HG02678 (cell line): ENCODE data around the gene SETMAR.
A peak's percentile ranks its signal among the peaks of the same experiment; 100 is the strongest.

Source experiments
- ATAC-seq: cut with Tn5 transposase; IDR thresholded peaks from one replicate; pipeline ENCODE4 v1.9.1; 2021; ENCODE audit warnings: mild to moderate bottlenecking, moderate library complexity; ENCODE audit not compliant: unreplicated experiment

The SETMAR gene

DNA sequence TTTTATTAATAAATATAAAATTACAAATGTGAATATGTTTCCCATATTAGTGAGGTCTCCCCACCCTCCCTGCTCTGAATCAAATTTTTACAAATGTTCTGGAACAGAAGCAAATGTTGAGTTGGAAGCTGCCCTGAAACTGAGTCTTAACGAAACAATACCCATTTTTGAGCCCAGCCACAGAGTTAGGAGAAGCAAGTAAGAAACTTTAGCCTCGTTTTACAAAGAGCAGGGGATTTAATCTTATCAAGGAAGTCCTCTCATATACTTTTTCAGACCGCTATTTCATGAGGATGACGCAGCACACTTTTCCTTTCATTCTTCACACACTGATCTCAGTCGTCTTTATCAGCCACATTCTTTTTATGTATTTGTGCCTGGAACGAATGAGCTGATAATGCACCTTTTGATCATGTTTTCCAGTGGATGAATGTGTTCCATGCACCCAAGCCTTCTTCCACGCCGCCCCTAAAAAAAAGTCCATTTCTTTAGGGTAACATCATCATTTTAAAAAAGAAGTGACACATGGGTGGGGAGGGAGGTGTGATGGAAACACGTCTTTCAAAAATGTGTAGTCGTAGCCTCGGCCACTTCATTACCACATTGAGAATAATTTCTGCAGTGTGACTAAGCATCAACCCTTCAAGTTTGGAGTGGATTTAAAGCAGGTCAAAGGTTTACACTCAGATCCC lies 48.1 kb downstream of the SETMAR start:
- ATAC-seq: peak; percentile 33

- ATAC-seq: no peak
Measured at GRCh38 chr3:4351872-4352271, 48.7 kb downstream of the SETMAR start.

DNA sequence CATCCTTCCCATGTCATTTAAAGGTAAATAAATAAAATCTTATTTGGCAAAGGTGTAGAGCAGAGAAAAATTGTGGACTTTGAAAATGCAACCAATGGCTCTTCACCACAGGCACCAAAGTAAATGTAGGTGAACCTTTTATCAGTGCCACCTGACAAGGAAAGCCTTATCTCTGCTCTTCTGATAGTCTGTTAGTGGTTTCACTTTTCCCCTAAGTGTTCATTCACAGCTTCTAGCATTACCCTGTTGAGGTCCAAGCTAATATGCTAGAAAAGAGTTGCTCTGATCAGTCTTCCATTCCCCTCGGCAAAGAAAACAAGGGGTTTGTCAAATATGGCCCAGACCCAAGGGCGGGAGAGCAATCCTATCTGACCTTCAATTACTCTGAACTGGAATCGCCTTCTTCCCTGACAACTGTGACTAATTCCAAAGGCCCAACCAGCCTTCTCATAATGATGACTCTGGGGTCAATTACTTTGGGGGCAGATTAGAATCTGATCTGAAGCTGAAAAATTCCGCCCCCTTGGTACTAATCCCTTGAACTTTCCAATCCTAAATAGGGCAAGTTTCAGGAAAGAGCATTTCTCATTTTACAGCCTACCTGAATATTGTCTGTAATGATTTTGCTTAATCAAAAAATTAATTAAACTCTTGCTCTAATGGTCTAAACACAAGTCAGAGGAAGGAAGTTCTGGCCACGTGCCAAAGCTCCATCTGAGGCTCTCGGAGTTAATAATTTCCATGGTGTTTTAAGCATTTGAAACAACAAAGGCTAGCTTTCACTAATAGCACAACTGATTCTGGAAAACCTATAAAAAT lies 52.4 kb downstream of the SETMAR start:
- ATAC-seq: no peak

DNA sequence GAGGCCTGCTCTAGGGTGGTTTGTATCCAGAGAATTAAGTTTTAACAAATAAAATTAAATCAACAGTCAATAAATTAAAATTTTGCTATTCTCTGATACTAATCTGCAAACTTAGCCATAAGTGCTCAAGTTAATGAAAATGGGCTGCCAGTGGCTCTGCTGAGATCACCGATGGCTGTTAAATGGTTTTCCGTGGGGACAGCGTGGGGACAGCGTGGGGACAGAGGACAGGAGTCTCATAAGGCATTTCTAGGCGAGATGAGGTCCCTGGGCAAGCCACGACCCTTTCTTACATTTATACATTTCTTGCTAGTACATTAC lies 53.0 kb downstream of the SETMAR start:
- ATAC-seq: no peak

DNA sequence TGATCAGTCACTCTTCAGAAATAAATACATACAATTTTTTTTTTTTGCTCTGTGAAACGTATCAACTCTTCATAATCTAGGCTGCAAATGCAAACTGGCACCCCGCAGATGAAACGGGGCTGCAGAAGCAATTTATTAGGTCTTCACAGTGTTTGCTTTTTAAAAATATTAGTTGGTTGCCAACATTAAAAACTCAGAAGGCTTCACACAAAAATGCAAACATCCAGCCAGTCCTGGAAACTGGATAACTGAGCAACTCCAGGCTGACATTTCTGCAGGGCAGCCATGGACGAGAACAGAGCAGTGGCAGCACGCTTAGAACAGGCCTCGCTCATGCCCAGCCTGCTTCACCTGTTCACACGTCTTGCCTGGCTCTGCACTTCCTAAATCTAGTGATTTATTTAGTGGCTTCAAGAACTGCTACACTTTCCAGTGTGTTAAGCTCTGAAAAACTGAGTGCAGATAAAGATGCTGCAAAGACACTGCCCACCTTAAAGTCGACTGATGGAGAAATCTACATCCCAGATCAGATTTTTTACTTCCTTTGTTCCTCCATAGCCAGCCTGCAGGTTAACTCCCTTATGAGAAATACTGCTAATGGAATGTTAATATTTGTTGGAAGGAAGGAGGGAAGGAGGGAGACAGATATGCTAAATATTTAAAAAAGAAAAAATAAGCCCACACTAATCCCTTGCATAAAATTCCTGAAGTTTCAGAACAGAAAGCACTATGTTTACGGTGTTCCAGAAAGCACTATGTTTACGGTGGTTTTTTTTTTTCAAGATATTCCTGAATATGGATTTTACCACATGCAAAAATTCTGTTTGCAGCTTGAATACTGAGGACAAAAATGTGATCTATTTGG lies 53.6 kb downstream of the SETMAR start:
- no peak for ATAC-seq

DNA sequence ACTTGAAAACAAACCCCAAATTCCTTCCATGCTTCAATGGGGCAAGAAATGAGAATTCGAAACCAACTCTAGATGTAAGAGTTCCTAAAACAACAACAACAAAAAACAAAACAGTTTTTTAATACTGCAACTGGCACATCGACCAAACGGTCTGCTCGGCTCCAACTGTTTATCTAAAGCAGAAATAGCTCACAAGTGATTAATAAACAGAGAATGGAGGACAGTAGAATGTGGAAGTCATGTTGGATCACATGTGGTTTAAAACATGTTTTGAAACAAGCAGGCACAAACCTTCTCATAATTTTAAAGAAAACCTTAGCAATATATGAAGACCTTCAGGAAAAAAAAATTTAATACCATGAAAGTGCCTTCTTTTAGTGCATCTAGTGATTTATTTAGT lies 55.1 kb downstream of the SETMAR start:
- no peak for ATAC-seq

GRCh38 chr3:4359805-4360502 lies 56.8 kb downstream of the SETMAR start:
- no peak for ATAC-seq

- ATAC-seq: no peak
Measured at GRCh38 chr3:4360817-4361216, 57.6 kb downstream of the SETMAR start.

DNA sequence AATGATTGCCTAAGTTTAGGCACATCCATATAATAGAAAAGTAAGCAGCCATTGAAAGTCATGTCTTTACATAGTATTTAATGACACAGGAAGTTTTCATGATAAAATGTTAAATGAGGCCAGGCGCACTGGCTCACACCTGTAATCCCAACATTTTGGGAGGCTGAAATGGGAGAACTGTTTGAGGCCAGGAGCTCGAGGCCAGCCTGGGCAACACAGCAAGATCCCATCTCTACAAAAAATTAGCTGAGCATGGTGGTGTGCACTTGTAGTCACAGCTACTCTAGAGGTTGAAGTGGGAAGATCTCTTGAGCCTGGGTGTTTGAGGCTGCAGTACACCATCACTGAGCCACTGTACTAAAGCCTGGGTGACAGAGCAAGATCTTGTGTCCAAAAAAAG lies 59.4 kb downstream of the SETMAR start:
- no peak for ATAC-seq
